GM23338 (cell line): Measurements from ENCODE around the gene APCDD1L. TPM values are rescaled to one million over a fixed set of nuclear protein-coding genes. Genes with fewer than 3 reads are reported as not detected.

Experiments
- ATAC-seq: fragments of 200-7000 bp; cut with Tn5 transposase; 3 replicates; pipeline ENCODE4 v1.9.1; 2020
- DNase-seq: peaks from one replicate; pipeline ENCODE4 v3.0.0-alpha.2; 2015; ENCODE audit warnings: low spot score
- H2AFZ ChIP-seq: fragments of 200-600 bp; sonication (generic); 2 replicates; pipeline ENCODE4 v1.8.0; 2016; ENCODE audit warnings: antibody characterized with exemption, mild to moderate bottlenecking, moderate library complexity
- H3F3A ChIP-seq: fragments of 200-600 bp; sonication (generic); replicated peaks from 2 replicates; pipeline ENCODE4 v1.8.0; 2017; ENCODE audit warnings: antibody characterized with exemption, mixed run types, low read depth
- H3K27ac ChIP-seq: fragments of 200-600 bp; sonication (generic); 2 replicates; pipeline ENCODE4 v1.6.1; 2016; ENCODE audit warnings: low read depth
- H3K27me3 ChIP-seq: fragments of 200-600 bp; sonication (generic); 2 replicates; pipeline ENCODE4 v1.8.0; 2016; ENCODE audit warnings: mild to moderate bottlenecking, mixed run types, moderate library complexity; ENCODE audit not compliant: insufficient read depth
- H3K36me3 ChIP-seq: fragments of 200-600 bp; sonication (generic); 2 replicates; pipeline ENCODE4 v1.8.0; 2016; ENCODE audit warnings: mild to moderate bottlenecking; ENCODE audit not compliant: insufficient read depth
- H3K4me1 ChIP-seq: fragments of 200-600 bp; sonication (generic); 2 replicates; pipeline ENCODE4 v1.8.0; 2016; ENCODE audit warnings: mild to moderate bottlenecking, moderate library complexity; ENCODE audit not compliant: insufficient read depth
- H3K4me2 ChIP-seq: fragments of 200-600 bp; sonication (generic); 2 replicates; pipeline ENCODE4 v1.7.1; 2017; ENCODE audit warnings: mixed run types
- H3K4me3 ChIP-seq: fragments of 200-600 bp; sonication (generic); 2 replicates; pipeline ENCODE4 v1.6.1; 2016; ENCODE audit warnings: mixed run types
- H3K79me2 ChIP-seq: fragments of 200-600 bp; sonication (generic); replicated peaks from 2 replicates; pipeline ENCODE4 v1.8.0; 2017; ENCODE audit warnings: mild to moderate bottlenecking; ENCODE audit not compliant: insufficient read depth
- H3K9me2 ChIP-seq: fragments of 200-600 bp; sonication (generic); 2 replicates; pipeline ENCODE4 v1.8.0; 2017; ENCODE audit not compliant: insufficient read depth
- H4K20me1 ChIP-seq: fragments of 200-600 bp; sonication (generic); replicated peaks from 2 replicates; pipeline ENCODE4 v1.8.0; 2017; ENCODE audit warnings: mild to moderate bottlenecking; ENCODE audit not compliant: insufficient read depth
- H3K27ac Mint-ChIP-seq: 2 replicates; pipeline ENCODE4 v1.8.0; 2020; ENCODE audit warnings: inconsistent platforms, mild to moderate bottlenecking, moderate library complexity, mixed read lengths
- H3K27me3 Mint-ChIP-seq: 3 replicates; pipeline ENCODE4 v1.8.0; 2022; ENCODE audit warnings: low read depth, mild to moderate bottlenecking, moderate library complexity, mixed read lengths, inconsistent platforms; ENCODE audit not compliant: insufficient read depth, poor library complexity
- H3K36me3 Mint-ChIP-seq: 3 replicates; pipeline ENCODE4 v1.8.0; 2021; ENCODE audit warnings: low read depth, mild to moderate bottlenecking, inconsistent platforms, moderate library complexity, mixed read lengths
- H3K4me1 Mint-ChIP-seq: 3 replicates; pipeline ENCODE4 v1.8.0; 2020; ENCODE audit warnings: mild to moderate bottlenecking, inconsistent platforms, mixed read lengths
- H3K4me3 Mint-ChIP-seq: 3 replicates; pipeline ENCODE4 v1.8.0; 2021; ENCODE audit warnings: moderate library complexity, mild to moderate bottlenecking, inconsistent platforms, mixed read lengths
- H3K9me3 Mint-ChIP-seq: 3 replicates; pipeline ENCODE4 v1.8.0; 2020; ENCODE audit warnings: moderate library complexity, mild to moderate bottlenecking, inconsistent platforms, mixed read lengths
- CTCF ChIP-seq, 2 experiments: fragments of 200-600 bp in 1 of 2; sonication (generic) in 1 of 2; conservative IDR thresholded peaks; 2 replicates each; pipeline versions ENCODE4 v1.5.1 to v1.6.1; 2016 to 2017; ENCODE audit warnings: antibody characterized with exemption in 2 of 2, low read depth in 2 of 2, mild to moderate bottlenecking in 2 of 2, moderate library complexity in 1 of 2
- JUNB ChIP-seq: IDR thresholded peaks from one replicate; pipeline ENCODE4 v1.6.1; 2016; ENCODE audit warnings: antibody characterized with exemption; ENCODE audit not compliant: unreplicated experiment
- REST ChIP-seq: IDR thresholded peaks from one replicate; pipeline ENCODE4 v1.6.1; 2018; ENCODE audit warnings: antibody characterized with exemption; ENCODE audit not compliant: unreplicated experiment
- ZNF331 ChIP-seq: fragments of 250-450 bp; sonication (Bioruptor Pico); IDR thresholded peaks from 2 replicates; pipeline ENCODE4 v1.5.0; 2020; ENCODE audit warnings: low read depth, mild to moderate bottlenecking, moderate library complexity
- polyA plus RNA-seq: library from polyadenylated mRNA; unstranded; fragments of >200 nt; fragmentation: Nextera tagmentation; extraction: Ambion mirVana; gene quantifications from 2 replicates; pipeline ENCODE4 v1.2.1, GENCODE V29; 2016
- total RNA-seq: library from RNA; depleted of rRNA; stranded (reverse); fragments of >200 nt; shearing (Covaris generic); gene quantifications from 2 replicates; pipeline ENCODE4 v1.2.3, GENCODE V29; 2014

APCDD1L gene
- total and polyA plus RNA-seq, 2 experiments from 2014 or later = 1.8 to 4.6 TPM

GRCh38 chr20:58494923-58495622 is 20.1 kb downstream of the APCDD1L start:
- Mint-ChIP-seq H3K36me3 (no peaks in the 10 kb centered on the region; the same call in 2 of the 3 replicates), H3K27ac (no peak overlapping the region), H3K9me3 (peaks cover under 1% of the 10 kb centered on the region; the same call in 1 of the 3 replicates), H3K4me3 (no peak overlapping the region), H3K27me3 (peaks cover 4% of the 10 kb centered on the region), H3K4me1 (peaks cover 7% of the 10 kb centered on the region; the same call in 2 of the 3 replicates)
- no peaks in the 10 kb centered on the region for H3K36me3 ChIP-seq
- H3K4me2 ChIP-seq = no peak overlapping the region
- H2AFZ ChIP-seq = no peak overlapping the region
- H3K79me2 ChIP-seq = no peaks in the 10 kb centered on the region
- no peak overlapping the region for H3K27ac ChIP-seq
- H3K9me2 ChIP-seq = no peaks in the 10 kb centered on the region
- H4K20me1 ChIP-seq = no peaks in the 10 kb centered on the region
- 0 out of 2 replicates have a peak, but pooled peaks cover 4% of the 10 kb centered on the region for H3F3A ChIP-seq
- no peak for TF ChIP-seq REST
- TF ChIP-seq CTCF (conservative IDR thresholded peaks at IDR 0.05; ENCODE audit: low read depth in 2 of 2) = no peak
- TF ChIP-seq ZNF331 (CRISPR knock-in tag) = no peak
- TF ChIP-seq JUNB = no peak
- H3K4me3 ChIP-seq = no peak overlapping the region
- ATAC-seq (no peak), DNase-seq (no peak)
- H3K27me3 ChIP-seq = no peaks in the 10 kb centered on the region
- no peaks in the 10 kb centered on the region for H3K4me1 ChIP-seq

GRCh38 chr20:58492795-58493524 is 22.2 kb downstream of the APCDD1L start:
- ATAC-seq (no peak), DNase-seq (no peak)
- H3K4me1 Mint-ChIP-seq = peaks cover 7% of the 10 kb centered on the region; the same call in 2 of the 3 replicates
- H3K36me3 ChIP-seq = no peaks in the 10 kb centered on the region
- no peak overlapping the region for H3K4me3 Mint-ChIP-seq
- 0 out of 2 replicates have a peak, but pooled peaks cover 4% of the 10 kb centered on the region for H3F3A ChIP-seq
- H3K9me2 ChIP-seq = peaks cover 4% of the 10 kb centered on the region; the same call in 1 of the 2 replicates
- peaks cover 4% of the 10 kb centered on the region; the same call in 1 of the 3 replicates for H3K36me3 Mint-ChIP-seq
- H3K27me3 ChIP-seq = no peaks in the 10 kb centered on the region
- no peaks in the 10 kb centered on the region for H3K79me2 ChIP-seq
- peaks cover 2% of the 10 kb centered on the region for H3K27me3 Mint-ChIP-seq
- H3K4me3 ChIP-seq = no peak overlapping the region
- no peak overlapping the region for H3K27ac Mint-ChIP-seq
- no peaks in the 10 kb centered on the region for H4K20me1 ChIP-seq
- no peak overlapping the region for H3K4me2 ChIP-seq
- no peaks in the 10 kb centered on the region for H3K4me1 ChIP-seq
- H2AFZ ChIP-seq = no peak overlapping the region
- H3K9me3 Mint-ChIP-seq = peaks cover 7% of the 10 kb centered on the region; the same call in 2 of the 3 replicates
- no peak overlapping the region for H3K27ac ChIP-seq
- no peak for TF ChIP-seq REST
- no peak for TF ChIP-seq ZNF331 (CRISPR knock-in tag)
- TF ChIP-seq CTCF (conservative IDR thresholded peaks at IDR 0.05; ENCODE audit: low read depth in 2 of 2) = no peak
